Lower leg skin (tissue), 4 donors: ENCODE results near the gene CPLANE1. TPM values are rescaled to one million over a fixed set of nuclear protein-coding genes. Genes with fewer than 3 reads are reported as not detected.
"Not testable (repeated sequence)": the region's sequence is repeated elsewhere in the genome, so short reads cannot be mapped to it uniquely, and the experiment has no call there.

ENCODE experiments used
- DNase-seq, 2 donors: peaks; one replicate each; pipeline ENCODE4 v3.0.0-alpha.2; 2019; ENCODE audit warnings: low spot score in 2 of 2
- H3K4me3 ChIP-seq: fragments of 200-600 bp; sonication (generic); 2 replicates; pipeline ENCODE4 v1.5.1; 2017; ENCODE audit warnings: mild to moderate bottlenecking, low read depth; ENCODE audit not compliant: poor library complexity, severe bottlenecking
- POLR2A ChIP-seq, 2 donors: fragments of 450-650 bp; IDR thresholded peaks; one replicate each; pipeline ENCODE4 v1.6.1; 2016 to 2017; ENCODE audit warnings: antibody characterized with exemption in 2 of 2, mild to moderate bottlenecking in 1 of 2, moderate library complexity in 1 of 2
- WGBS, 2 donors: methylation state at CpG; one replicate each; pipeline ENCODE4 v1.1.5; 2018; 5-methylcytosine and 5-hydroxymethylcytosine counted together
- intact Hi-C: fragments of 100-400 bp; cut with DNase I; formaldehyde crosslinking; loops from one replicate; pipeline ENCODE4 v1.15.0; 2023; ENCODE audit warnings: low total_unique reads
- total RNA-seq, 4 donors: library from RNA; depleted of rRNA; stranded (reverse); fragments of >200 nt; gene quantifications; one replicate each; pipeline ENCODE4 v1.1.0, GENCODE V29; 2016
- TF ChIP-seq, protein P1 (sequence below), 3 donors: fragments of 450-650 bp; IDR thresholded peaks; one replicate each; pipeline ENCODE4 v1.5.1; 2016; ENCODE audit warnings: antibody characterized with exemption in 3 of 3, mild to moderate bottlenecking in 3 of 3, moderate library complexity in 2 of 3

Gene CPLANE1
- total RNA-seq, 4 donors from 2014 or later, result 6.4 to 12.0 (median 9.7) TPM

DNA sequence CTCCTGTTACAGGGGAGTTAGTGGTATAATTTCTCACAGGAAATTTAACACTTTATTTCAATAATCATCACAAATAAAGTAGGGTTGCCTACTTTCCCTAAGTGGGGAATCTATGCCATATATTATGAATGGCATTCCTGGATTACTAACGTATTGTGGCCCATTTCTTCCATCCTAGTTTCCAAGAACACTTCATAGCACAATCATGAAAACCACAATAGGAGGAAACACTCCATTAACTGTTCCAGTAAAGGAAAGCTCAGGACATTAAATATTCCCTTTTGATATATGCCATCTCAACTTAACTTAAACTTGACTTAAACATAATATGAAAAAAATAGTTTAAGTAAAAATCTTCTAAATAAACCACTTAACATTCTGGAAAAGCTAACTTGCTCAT is 2.1 kb downstream of the CPLANE1 start:
- no peak for DNase-seq
- 50 to 61% methylated on average over 1 of the region's 1 CpG for WGBS, 2 donors
- intact Hi-C loops, result no loop called here
- TF ChIP-seq POLR2A (IDR thresholded peaks at IDR 0.05), result no peak
- TF ChIP-seq, protein P1, sequence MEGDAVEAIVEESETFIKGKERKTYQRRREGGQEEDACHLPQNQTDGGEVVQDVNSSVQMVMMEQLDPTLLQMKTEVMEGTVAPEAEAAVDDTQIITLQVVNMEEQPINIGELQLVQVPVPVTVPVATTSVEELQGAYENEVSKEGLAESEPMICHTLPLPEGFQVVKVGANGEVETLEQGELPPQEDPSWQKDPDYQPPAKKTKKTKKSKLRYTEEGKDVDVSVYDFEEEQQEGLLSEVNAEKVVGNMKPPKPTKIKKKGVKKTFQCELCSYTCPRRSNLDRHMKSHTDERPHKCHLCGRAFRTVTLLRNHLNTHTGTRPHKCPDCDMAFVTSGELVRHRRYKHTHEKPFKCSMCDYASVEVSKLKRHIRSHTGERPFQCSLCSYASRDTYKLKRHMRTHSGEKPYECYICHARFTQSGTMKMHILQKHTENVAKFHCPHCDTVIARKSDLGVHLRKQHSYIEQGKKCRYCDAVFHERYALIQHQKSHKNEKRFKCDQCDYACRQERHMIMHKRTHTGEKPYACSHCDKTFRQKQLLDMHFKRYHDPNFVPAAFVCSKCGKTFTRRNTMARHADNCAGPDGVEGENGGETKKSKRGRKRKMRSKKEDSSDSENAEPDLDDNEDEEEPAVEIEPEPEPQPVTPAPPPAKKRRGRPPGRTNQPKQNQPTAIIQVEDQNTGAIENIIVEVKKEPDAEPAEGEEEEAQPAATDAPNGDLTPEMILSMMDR (IDR thresholded peaks at IDR 0.05), result no peak
- H3K4me3 ChIP-seq, result no peak overlapping the region

DNA sequence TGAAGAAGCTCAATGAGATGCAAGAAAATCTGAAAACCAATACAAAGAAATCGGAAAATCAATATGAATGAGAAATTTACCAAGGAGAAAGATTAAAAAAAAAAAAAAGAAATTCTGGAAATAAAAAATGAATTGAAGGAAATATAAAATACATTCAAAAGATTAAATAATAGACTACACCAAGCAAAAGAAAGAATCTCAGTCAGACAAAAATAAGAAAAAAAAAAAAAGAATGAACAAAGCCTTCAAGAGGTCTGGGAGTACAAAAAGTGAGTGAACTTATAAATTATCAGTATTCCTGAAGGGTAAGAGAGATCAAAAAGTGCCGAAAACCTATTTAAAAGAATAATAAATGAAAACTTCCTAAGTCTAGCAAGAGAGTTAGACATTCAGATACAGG is 14.9 kb downstream of the CPLANE1 start:
- intact Hi-C loops, result no loop called here
- DNase-seq, result no peak
- H3K4me3 ChIP-seq, result no peak overlapping the region
- TF ChIP-seq POLR2A (IDR thresholded peaks at IDR 0.05), result no peak
- TF ChIP-seq, protein P1 (IDR thresholded peaks at IDR 0.05), result no peak
- WGBS, 2 donors, result 97 to 98% methylated on average over 2 of the region's 2 CpGs

DNA sequence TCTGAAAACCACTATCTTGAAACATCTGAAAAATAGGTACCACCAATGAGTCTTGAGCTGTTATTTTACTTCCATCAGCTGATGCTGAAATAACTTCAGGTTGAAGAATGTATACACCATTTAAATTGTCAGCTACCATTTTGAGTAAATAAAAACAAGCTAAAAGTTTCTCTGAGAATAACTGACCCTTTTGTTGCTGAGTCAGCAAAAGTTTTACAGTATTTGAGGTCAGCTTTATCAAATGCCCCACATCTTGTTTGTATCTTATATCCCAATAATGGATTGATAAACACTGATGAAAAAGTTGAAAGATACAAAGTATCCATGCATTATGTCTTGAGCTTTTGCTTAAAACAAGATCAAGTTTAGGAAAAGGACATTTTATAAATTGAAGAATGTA is 22.8 kb downstream of the CPLANE1 start:
- DNase-seq, result no peak
- H3K4me3 ChIP-seq, result no peak overlapping the region
- intact Hi-C loops, result no loop called here
- TF ChIP-seq, protein P1 (IDR thresholded peaks at IDR 0.05), result no peak
- no peak for TF ChIP-seq POLR2A (IDR thresholded peaks at IDR 0.05)

DNA sequence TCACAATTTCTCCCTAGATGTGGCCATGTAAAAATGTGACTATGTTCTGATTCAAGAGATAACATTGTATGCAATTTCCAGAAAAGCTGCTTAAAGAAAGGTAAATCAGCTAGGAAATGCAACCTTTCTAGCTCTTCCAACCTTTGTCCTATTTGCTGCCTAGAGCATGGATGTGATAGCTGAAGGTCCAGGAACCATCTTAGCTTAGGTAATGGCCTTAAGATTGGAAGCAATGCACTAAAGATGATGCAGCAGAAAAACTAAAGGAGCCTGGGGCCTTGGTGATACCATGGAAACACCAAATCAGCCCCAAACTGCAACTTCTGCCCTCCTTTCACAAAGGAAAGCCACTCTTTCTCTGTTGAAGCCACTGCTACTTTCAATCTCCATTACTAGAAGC is 27.0 kb downstream of the CPLANE1 start:
- no peak for DNase-seq
- intact Hi-C loops, result no loop called here
- no peak for TF ChIP-seq POLR2A (IDR thresholded peaks at IDR 0.05)
- TF ChIP-seq, protein P1 (IDR thresholded peaks at IDR 0.05), result no peak
- no peak overlapping the region for H3K4me3 ChIP-seq

DNA sequence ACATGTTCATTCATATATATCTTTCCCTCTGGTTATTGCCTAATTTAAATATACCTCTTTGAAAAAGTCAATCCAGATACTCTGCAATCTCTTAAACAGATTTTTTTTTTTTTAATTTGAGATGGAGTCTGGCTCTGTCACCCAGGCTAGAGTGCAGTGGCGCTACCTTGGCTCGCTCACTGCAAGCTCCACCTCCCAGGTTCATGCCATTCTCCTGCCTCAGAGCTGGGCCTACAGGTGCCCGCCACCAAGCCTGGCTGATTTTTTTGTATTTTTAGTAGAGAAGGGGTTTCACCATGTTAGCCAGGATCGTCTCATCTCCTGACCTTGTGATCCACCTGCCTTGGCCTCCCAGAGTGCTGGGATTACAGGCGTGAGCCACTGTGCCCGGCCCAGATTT is 28.8 kb downstream of the CPLANE1 start:
- 95% methylated on average over 6 of the region's 6 CpGs for WGBS, 2 donors
- H3K4me3 ChIP-seq, intact Hi-C loops, DNase-seq: not testable (repeated sequence)

DNA sequence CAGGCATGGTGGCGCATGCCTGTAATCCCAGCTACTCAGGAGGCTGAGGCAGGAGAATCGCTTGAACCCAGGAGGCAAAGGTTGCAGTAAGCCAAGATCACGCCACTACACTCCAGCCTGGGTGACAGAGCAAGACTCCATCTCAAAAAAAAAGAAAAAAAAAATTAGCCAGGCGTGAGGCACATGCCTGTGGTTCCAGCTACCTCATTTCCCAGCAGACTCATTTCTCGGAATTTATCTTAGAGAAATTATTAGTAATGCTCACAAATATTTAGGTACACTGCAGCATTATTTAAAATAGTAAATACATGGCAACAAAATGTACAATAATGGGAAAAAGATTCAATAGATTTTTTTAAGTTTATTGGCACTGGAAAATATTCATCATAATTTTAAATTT is 29.8 kb downstream of the CPLANE1 start:
- WGBS, 2 donors, result 93 to 94% methylated on average over 5 of the region's 5 CpGs
- intact Hi-C loops, DNase-seq, H3K4me3 ChIP-seq: not testable (repeated sequence)

DNA sequence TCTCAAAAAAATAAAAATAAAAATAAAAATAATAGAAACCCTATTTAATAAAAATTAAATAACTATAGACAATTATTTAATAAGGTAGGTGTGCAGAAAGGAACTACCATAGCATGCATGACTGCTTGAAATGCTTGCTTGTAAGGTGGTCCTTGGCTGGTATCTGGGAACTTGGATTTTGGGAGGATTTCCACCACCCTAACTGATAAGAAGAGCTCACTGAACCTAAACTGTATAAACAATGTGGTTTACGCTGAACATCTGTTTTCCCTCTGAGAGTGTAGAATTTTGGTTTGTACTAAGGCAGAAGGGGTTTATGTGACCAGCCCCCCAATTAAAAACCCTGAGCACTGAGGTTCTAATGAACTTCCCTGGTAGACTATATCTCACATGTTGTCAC is 31.2 kb downstream of the CPLANE1 start:
- TF ChIP-seq POLR2A (IDR thresholded peaks at IDR 0.05), result no peak
- TF ChIP-seq, protein P1 (IDR thresholded peaks at IDR 0.05), result no peak
- H3K4me3 ChIP-seq, result no peak overlapping the region
- no peak for DNase-seq
- 95 to 100% methylated on average over 1 of the region's 1 CpG for WGBS, 2 donors
- intact Hi-C loops, result no loop called here
